HG03460 (cell line): ENCODE measurements around the gene CHPF2.
A peak's percentile ranks its signal among the peaks of the same experiment; 100 is the strongest.

Experiments
- ATAC-seq: cut with Tn5 transposase; IDR thresholded peaks from one replicate; pipeline ENCODE4 v1.9.1; 2021; ENCODE audit not compliant: unreplicated experiment

CHPF2 gene

DNA sequence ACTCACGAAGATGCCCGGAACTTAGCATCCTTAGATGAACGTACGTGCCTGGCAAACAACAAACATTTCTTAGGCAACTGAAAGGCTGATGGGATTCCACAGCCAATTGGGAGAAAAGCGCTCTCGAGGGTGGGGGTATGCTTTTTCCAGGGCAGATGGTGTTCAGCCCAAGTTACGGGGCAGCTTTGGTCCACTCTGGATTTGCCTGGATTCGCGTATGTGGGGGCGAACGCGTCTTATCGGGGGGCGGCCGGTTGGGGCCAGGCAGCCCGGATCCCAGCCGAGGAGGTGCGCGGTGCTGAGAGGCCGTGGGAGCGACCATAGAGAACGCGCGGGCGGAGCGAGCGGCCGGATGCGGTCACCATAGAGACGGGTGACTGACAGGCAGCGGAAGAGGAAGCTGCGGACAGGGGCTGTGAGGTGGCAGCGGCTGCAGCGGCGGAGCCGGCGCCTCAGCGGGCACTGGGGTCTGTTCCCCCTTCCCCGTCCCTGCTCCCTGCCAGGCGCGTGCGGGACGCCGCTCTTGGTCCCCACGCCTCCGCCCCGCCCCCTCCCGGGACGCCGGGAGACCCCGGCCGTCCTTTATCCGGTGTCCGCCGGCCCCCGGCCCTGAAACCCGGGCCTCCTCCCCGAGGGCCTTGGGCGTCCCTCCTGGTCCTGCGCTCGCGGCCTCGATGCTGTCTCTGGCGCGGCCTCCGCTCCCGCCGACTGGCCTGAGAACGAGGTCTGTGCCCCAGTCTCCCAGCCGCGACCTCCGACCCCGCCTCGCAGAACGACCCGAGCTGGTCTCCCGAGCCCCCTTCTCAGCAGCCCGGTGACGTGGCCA is at the start of gene CHPF2:
CHPF2 (plus strand) TSS at position 393 of the 826 bp plus-strand sequence. CDS start 1,529 bp downstream, outside the sequence.
- peak; percentile 97 for ATAC-seq

DNA sequence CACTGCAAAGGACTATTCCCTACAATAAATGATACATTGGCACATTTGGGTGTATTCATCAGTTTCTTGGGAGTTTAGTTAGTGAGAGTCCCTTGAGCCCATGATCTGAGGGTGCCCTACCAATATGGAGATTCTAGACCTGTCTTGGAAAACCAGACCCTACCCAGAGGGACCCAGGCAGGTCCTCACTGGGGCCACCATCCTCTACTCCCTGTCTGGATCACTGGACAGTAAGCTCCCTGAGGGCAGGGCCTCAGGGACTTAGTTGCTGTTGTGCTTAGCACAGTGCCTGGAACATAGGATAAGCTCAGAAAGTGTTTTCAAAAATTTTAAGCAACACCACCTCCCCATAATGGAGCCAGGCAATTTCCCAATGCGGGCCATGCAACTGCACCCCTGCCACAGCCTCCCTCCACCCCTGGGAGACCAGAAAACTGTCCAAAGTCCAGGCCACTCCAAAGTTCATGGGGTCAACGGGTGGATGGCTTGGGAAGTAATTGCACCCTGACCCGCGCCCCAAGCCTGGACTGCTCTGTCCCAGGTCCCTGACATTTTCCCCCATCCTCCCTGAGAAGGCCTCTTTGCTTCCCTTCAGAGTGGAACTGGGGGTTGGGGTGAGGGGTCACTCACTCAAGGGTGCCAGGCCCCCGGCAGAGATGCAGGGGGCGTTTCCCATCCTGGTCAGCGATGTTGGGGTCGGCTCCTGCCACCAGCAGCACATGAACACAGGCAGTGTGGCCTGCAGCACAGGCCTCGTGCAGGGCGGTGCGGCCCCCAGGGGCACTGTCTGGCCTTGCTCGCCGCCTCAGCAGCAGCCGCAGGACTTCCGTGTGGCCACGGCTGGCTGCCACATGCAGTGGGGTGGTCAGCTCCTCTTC is 46.3 kb upstream of the CHPF2 start:
- no peak for ATAC-seq

- ATAC-seq, result no peak
These were observed 45.5 kb upstream of the CHPF2 start, which contains the start of gene ASB10 for GRCh38 chr7:151186640-151187408. Gene ASB10 (minus strand): TSS chr7:151187250. CDS start chr7:151187130, 120 bp downstream.

GRCh38 chr7:151187409-151188251 is 44.7 kb upstream of the CHPF2 start:
- ATAC-seq, result no peak

DNA sequence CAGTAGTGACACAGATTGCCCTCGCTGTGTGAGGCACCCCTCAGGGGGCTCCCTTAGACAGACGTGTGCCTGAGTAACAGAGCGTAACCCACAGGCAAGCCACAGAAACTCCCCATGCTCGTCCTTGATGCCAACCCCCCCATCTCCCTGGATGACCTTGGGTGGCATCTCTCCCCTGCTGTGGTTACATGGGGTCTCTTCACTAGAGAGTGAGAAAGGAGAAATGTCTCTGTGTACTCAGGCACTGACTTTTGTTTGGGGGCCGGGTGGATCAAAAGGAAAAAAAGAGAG is 44.1 kb upstream of the CHPF2 start:
- ATAC-seq, result no peak

DNA sequence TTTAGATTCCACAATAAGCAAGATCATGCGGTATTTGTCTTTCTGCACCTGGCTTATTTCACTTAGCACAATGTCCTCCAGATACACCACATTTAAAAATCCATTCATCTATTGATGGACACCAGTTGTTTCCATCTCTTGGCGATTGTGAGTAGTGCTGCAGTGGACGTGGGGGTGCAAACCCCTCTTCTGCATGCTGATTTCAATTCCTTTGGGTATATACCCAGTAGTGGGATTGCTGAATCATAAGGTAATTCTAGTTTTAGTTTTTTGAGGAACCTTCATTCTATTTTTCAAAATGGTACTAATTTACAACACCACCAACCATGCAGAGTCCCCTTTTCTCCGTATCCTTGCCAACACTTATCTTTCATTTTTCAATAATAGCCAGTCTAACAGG is 43.2 kb upstream of the CHPF2 start:
- ATAC-seq, result no peak

DNA sequence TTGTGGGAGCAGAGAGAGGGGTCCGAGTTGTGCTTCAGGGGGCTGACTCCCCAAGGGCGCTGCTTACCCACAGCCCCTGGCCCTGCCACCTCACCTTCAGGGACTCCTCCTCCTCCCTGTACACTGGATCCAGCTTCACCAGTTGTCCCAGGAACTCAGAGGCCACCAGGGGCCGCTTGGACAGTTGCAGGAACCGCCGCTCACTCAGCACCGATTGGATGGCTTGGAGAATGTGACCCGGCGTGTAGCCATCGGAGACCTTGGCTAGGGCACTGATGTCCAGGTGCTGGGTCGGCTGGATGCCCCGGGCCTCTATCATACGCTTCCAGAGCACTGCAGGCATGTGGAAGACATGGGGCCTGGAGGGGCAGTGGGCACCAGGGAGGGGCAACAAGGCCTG is 40.7 kb upstream of the CHPF2 start:
- ATAC-seq, result no peak

GRCh38 chr7:151192002-151192539 is 40.2 kb upstream of the CHPF2 start:
- no peak for ATAC-seq

- no peak for ATAC-seq
These were observed 38.9 kb upstream of the CHPF2 start for GRCh38 chr7:151193203-151193978.

DNA sequence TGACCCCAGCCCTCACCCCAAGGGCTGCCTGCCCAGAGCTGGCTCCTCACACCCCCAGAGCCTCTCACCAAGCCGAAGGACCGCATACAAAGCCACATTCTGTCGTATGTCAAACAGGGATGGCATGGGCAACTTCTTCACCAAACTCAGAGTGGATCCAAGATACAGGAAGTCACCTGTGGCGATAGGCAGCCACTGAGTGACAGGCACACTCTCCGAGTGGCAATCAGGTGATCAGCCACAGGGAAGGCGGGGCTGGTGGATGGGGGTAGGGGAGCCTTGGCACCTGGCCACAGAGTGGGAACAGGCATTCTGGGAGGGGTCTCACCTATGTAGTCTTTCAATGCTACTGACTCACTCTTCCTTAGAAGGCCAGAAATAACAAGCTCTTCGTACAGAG is 38.1 kb upstream of the CHPF2 start:
- ATAC-seq, result no peak

- no peak for ATAC-seq
These were observed 36.5 kb upstream of the CHPF2 start for GRCh38 chr7:151195616-151196450.

GRCh38 chr7:151197932-151198331 is 34.4 kb upstream of the CHPF2 start:
- ATAC-seq, result no peak

- no peak for ATAC-seq
These were observed 33.1 kb upstream of the CHPF2 start for GRCh38 chr7:151198945-151199848.

DNA sequence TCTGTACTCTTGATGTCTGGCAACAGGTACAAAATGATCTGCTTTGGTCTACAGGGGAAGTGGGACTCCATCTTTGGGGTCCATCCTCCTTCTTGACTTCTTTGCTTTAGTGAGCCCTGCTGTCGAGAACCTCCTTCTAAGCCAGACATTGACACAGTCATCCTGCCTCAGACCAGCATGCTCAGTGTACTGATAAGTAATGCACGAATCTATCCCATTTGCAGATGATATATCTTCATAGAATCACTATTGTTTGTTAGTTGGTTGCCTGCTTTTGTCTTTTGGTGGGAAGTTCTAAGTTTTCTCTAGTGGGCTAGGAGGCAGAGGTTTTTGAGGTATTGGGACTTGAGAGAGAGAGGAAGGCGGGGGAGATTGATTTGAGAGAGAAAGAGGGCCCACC is 30.9 kb upstream of the CHPF2 start:
- ATAC-seq, result no peak

DNA sequence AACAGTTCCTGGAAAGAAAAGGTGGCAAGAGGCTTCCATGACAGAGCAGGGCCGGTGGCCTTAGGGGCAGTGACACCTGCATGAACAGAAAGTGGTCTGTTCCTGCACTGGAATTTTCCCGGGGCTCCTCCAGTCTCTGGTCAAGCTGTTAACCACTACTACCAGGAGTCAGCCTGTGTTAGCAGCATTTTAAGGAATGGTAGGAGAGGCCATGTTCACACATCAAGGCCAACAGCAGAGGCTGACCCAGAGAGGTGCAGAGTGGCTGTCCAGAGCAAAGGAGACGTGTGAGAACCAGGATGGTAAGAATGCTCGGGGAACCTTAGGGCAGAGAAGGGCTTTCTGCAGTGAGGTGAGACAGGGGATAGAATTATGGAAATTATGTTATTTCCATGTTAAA is 30.5 kb upstream of the CHPF2 start:
- no peak for ATAC-seq

DNA sequence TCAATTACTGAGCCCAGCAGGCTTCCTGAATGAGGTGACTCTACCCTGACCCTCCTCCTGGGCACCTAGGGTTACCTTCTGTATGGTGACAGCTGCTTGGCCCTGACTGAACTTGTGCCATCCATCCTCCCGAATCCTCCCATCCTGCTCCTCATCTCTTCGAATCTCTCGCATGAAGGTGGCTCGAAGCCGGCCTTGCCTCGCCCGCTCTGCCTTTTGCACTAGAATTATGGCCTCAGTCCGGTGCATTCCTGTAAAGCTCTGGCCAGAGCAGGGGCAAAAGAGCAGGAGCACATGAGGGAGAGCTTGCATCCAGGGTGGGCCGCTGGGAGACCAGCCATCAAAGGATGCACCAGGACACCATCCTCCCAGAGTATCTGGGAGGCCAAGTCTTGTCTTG is 29.4 kb upstream of the CHPF2 start:
- ATAC-seq, result no peak

DNA sequence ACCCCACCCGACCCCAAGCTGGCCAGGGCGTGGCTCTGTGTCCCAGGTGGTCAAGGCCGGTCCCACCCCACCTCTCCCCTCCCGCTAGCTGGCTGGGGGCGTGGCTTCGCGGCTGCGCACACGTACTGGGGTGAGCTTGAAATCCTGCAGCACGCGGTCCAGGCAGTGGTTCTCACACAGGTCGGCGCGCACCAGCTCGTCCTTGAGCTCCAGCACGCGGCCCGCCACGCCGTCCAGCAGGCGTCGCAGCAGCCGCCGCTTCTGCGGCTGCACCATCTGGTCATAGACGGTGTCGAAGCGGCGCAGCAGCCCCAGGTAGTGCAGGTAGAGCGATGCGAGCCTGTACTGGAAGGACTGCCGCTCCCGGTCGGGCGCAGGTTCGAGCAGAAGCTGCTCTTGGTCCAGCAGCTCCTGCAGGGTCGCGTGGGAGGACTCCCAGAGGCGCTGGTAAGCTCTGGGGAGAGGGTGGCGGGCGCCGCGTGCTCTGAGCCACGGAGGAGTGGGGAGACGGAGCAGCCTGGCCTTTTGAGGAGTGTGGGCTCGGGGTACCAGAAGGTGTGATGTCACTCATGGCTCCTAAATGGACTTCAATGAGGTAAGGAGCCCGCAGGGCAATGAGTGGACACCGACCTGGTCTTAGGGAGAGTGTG is 27.8 kb upstream of the CHPF2 start:
- ATAC-seq, result no peak
